GM18873 (cell line): Measurements from ENCODE around the gene STIP1.
A peak's percentile ranks its signal among the peaks of the same experiment; 100 is the strongest.
"Not testable (repeated sequence)": the region's sequence is repeated elsewhere in the genome, so short reads cannot be mapped to it uniquely, and the experiment has no call there.

Source experiments
- ATAC-seq: cut with Tn5 transposase; IDR thresholded peaks from one replicate; pipeline ENCODE4 v1.9.1; 2021; ENCODE audit warnings: mild to moderate bottlenecking, moderate library complexity, moderate number of reproducible peaks; ENCODE audit not compliant: unreplicated experiment, low FRiP score

Gene STIP1

DNA sequence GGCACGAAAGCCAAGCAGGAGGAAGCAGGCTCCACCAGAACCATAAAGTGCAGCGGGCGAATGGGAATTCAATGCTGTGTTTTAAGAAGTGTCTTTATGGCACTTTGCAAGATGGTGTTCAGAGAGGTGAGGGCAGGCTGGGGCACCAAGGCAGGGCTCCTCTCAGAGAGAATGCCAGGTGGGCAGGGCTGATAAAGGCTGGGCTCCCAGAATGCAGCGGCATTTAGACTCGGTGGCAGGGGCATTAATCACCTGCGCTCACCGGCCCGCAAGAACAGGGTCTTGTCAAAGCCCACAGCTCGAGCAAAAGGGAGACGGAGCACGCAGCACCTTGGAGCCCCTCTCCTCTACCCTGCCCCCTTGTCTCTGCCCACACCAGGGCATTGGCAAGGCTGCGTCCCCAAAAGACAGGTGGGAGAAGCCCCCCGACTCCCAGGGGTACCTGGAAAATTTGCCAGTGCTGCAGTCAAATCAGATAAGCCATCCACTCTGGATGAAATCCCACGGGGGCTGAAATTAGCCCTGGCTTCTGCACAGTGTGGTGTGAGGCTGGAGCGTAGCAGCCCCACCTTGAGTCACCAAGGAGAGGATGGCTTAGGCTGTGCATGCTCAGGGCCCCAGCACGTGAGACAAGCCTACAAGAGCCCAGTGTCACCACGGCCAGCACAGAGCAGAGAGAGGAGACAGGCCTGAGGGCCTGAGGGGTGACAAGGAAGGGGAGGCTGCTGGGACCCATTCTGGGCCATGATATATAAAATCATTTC lies 28.2 kb upstream of the STIP1 start:
- ATAC-seq = no peak

DNA sequence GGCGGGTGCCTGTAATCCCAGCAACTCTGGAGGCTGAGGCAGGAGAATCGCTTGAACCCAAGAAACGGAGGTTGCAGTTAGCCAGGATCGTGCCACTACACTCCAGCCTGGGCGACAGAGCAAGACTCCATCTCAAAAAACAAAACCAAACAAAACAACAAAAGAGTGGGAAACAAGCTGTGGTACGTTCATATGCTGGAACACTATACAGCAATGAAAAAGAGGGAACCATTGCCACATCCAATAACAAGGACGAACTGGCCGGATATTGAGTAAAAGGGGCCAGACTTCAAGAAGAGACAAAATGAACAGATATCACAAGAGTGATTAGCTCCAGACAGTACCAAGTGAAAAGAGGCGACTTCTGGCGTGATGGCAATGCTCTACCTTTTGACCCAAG lies 24.9 kb upstream of the STIP1 start:
- no peak for ATAC-seq

DNA sequence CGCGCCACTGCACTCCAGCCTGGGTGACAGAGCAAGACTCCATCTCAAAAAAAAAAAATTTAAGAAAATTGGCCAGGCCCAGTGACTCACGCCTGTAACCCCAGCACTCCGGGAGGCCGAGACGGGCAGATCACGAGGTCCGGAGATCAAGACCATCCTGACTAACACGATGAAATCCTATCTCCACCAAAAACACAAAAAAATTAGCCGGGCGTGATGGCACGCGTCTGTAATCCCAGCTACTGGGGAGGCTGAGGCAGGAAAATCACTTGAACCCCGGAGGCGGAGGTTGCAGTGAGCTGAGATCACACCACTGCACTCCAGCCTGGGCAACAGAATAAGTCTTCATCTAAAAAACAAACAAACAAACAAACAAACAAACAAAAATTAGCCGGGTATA lies 23.2 kb upstream of the STIP1 start:
- ATAC-seq = not testable (repeated sequence)

- ATAC-seq = no peak
Measured at GRCh38 chr11:64163951-64164350, 22.0 kb upstream of the STIP1 start.

DNA sequence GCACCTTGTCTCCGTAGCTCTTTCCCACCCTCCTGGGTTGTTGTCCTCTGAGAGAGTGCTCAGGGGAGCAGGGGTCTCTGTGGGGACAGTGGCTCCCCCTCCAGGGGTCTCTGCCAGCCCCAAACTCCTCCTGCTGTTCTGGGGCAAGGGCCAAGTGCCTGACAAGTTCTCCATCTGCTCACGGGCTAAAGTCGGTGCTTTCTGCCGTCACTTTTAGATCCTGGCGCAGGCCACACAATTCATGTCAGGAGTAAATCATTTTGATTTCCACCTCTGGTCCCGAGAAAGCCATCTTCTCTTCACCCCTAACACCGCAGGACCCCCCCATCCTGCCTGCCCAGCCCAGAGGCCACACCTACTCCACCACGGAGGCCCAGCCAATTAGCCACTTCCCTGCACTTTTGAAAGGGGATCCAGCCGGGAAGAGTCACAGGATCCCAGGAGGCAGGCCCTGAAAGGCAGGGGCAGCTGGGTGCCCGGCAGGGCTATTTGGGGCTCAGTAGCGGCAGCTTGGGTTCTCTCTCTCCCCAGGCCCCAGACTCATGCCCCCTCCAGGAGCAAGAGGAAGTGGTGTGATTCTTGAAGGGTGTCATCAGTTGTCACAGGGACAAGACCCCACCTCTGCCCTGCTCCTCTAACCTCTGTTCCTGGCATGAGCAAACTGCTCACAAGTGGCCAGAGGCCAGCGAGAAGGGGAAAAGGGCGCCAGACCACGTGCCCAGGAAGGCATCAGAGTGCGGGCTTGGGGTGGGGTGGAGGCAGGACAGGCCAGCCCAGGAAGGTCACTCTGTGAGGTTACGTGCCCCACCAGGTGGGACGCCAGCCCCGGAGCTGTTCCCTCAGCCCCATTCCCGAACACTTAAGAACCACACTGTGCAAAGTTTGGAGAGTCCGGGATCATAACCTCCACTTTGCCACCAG lies 21.3 kb upstream of the STIP1 start:
- ATAC-seq = no peak

DNA sequence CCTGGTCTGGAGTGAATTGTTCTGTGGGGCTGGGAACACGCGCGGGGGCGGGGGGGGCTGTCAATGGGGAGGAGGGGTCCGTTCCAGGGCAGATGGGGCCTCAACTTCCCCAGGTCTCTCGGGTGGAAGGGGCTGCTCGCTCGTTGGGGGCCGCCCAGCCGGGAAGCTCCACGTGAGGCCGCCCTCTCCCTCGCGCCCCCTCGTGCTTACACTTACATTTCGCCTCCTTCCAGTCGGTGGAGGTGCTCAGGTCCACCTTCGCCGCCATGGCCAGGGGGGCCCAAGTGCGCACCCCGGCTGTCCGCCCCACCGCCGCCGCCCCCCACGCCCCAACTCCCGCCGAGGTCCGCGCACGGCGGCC lies 20.5 kb upstream of the STIP1 start:
- no peak for ATAC-seq

DNA sequence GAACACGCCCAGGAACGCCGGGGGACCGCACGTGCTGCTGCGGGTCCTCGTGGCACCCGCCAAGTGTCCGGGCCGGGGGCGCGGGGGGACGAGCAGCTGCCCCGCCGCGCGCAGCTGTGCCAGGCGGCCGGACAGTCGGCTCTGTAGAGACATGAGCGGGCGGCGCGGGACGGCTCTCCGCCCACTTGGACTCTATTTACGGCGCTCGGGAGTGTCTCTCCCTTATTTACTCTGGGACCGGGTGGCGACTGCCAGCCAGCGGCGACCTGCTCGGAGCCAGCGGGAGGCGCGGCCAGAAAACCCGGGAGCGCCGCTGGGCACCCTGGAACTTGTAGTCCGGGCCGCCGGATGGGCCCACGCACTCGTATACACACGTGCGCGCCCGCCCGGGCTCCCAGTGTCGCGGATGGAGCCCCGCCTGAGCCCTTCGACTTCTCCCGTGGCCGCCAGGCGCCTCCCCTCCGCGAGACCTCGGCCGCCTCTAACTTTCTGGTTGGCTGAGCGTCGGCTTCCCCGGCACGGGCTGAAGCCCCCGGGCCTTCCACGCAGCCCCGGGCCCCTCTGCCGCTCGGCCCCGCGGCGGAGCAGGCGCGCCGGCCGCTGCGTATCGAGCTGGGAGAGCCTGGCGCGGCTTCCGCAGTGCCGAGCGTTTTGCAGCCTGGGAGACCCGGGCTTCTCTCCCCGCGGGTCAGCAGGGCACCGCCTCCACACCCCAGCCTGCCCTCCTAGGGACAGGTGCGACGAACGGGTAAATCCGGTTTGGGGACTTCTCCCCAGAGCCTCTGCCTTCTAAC lies 19.9 kb upstream of the STIP1 start, which contains the start of gene MACROD1:
MACROD1 (minus strand) TSS at position 272 of the 794 bp plus-strand sequence; CDS start at position 153, 119 bp downstream.
- ATAC-seq = no peak

- no peak for ATAC-seq
Measured at GRCh38 chr11:64170419-64170818, 15.6 kb upstream of the STIP1 start.

- no peak for ATAC-seq
Measured at GRCh38 chr11:64173616-64174355, 12.2 kb upstream of the STIP1 start.

DNA sequence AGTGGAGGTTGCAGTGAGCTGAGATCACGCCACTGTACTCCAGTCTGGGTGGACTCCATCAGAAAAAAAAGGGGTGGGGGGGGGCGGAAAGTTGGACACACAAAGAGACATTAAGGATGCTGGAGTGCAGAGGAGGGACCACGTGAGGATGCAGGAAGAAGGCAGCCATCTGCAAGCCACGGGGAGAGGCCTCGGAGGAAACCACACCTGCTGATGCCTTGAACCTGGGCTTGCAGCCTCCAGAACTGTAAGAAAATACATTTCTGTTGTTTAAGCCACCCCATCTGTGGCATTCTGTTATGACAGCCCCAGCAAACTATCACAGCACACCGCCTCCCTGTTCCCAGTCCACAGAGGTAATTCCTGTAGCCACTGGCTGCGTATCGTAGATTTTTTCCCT lies 9.2 kb upstream of the STIP1 start:
- no peak for ATAC-seq

DNA sequence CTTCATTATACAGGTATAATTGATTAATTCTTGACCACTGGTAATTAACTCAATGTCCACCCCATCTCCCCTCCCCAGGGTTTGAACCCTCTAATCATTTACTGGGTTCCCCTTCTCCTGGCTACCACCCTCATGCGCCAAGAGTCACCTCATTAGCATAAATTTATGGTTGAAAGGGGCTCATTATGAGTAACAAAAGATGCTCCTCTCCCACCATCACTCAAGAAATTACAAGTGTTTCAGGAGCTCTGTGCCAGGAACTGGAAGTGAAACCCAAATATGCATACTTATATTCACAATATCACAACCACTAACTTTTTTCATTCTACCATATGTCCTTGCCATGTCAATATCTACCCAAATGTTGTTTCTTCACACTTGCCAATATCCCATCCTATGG lies 7.8 kb upstream of the STIP1 start:
- no peak for ATAC-seq

DNA sequence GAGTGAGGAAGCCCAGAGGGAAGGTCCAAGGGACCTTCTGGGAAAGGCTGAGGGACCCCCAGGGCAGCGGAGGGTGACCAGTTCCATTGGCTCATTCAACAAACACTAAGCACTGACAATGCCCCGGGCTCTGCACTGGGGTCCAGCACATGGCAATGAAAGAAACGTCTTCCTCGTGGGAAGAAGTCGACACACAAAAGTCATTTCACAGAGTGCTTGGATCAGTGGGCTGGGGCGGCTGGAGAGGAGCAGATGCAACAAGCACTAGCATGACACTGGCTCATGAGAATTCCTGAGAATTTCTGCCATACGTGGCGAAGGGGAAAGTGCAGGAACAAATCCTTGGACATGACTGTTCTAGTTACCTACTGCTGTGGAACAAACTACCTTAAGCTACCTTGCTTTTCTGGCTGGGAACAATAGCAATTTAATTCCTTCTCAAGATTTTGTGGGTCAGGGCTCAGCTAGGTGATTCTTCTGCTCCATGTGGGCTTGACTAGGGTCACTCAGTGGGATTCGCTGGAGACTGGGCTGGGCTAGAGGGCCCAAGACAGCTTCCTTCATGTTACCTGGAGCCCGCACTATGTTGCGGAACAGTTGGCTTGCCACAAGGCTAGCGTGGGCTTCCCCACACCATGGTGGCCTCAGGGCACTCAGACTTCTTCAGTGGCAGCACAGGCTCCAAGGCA lies 6.9 kb upstream of the STIP1 start:
- no peak for ATAC-seq

GRCh38 chr11:64180891-64181290 lies 5.1 kb upstream of the STIP1 start:
- ATAC-seq = no peak

GRCh38 chr11:64181506-64182411 lies 4.2 kb upstream of the STIP1 start:
- ATAC-seq = no peak

DNA sequence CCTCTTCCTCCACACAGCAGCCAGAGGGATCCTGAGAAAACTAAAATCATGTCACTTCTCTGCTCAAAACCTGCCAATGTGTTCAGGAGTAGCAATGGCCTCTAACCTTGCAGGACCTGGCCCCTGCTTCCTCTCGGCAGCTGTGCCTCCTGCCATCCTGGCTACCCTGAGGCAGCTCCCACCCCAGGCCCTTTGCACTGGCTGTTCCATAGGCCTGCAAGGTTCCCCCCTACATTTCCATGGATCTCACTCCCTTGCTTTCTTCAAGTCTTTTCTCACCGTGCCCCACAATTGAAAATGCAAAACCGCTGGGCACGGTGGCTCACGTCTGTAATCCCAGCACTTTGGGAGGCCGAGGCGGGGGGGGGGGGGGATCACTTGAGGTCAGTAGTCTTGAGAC lies 2.1 kb upstream of the STIP1 start:
- no peak for ATAC-seq

- peak; percentile 20 for ATAC-seq
Measured at GRCh38 chr11:64185175-64185692, 737 bp upstream of the STIP1 start.

DNA sequence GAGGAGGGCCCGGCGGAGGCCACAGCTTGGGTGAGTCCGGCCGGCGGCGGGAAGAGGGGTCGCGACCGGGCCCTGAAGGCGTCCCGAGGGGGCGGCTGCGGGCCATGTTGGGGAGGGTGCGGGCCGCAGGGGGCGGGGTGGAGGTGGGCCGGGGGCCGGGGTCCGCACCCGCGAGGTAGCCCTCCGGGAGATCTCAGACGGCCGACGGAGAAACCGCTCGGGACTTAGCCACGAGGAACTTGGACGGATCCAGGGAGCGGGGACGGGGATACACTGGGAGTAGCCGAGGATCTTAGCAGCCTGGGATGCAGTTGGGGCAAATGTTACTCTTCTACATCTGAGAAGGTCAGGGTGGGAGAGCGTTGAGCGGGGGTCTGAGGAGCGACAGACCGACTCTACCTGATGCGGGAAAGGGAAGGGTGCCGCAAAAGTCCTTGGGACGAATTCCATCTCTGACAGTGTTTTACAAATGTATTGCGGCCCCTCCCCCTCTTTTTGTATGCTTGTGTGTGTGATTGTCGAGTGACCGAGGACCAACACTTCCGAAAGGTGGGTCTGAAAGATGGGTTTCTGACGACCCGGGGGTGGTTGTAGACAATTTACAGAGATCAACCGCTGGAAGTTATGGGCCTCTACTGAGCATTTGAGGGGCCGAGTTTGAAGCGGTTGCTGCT lies 658 bp downstream of the STIP1 start:
- ATAC-seq = no peak

DNA sequence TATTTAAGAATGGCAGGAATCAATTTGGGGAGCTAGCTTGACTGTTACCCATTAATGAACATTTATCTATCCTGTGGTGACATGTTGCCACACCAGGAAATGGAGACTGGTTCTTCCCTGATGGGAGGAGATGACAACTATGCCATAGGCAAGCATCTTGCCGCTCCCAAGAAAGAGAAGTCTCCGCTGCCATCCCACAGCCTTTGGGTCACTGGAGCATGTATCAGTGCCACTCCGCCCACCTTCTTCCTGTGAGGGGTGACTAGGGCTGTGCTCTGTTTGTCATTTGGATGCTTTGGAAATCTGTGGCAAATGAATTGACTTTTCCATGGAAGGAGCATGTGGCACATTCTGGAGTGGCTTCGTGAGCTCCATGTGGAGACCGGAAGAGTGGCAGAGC lies 6.5 kb downstream of the STIP1 start:
- no peak for ATAC-seq
